NCI-H2227 (cell line): ENCODE measurements around the gene C4orf51.
A peak's percentile ranks its signal among the peaks of the same experiment; 100 is the strongest.

Experiments
- DNase-seq: peaks from one replicate; lab custom pipeline; 2025; ENCODE audit not compliant: unreplicated experiment; lab: John Stamatoyannopoulos, UW

The C4orf51 gene

DNA sequence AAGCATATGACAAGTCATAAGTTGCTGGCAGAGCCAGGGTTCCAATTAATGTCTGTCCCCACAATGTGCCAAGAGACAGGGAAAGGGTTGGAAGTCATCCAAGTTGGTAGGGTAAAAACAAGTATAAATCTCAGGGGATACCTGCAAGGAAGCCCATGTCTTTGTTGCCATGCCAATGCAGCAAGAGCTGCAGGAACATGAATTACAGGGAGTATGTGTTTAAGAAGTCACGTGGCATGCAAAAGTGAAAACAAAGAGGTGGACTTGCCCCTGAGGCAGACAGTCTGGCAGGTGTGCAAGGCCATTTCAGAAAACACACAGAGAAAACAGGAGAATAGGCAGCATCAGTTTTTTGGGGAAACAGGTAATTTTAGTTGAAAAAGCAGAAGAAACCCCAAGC is 29.4 kb downstream of the C4orf51 start:
- no peak for DNase-seq

DNA sequence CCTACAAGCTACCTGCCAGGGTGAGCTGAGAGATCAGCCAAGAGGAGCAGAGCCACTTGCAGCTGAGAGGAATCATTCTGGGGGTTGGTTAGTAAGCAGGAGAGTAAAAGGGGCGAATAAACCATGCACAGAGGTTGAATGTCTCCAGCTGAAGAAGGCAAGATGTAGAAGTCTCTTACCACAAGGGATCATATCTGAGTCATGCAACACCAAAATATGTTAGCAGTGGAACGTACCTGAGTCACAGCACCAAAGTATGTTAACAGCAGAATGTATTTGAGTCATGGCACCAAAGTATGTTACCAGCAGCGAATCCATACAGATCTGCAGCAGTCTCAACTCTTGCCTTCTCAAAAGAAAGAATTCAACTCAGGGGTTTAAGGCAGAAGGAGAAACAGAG is 29.9 kb downstream of the C4orf51 start:
- no peak for DNase-seq

DNA sequence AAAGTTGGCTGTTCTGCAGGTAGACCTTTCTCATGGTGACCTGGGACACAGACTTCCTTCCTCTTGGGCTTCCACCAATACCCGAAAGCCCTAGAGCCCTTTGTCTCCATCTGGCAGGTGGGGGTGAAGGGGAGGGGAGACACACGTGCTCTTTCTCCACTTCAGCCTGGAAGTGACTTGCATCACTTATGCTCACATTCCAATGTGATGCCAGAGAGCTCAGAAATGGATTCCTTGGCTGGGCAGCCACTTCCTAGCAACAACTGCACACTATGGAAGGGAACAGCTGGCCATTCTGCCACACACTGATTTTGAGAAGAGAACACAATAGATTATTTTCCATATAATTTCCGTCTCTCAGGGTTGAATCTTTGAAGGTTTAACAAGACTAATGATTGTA is 36.3 kb downstream of the C4orf51 start:
- no peak for DNase-seq

DNA sequence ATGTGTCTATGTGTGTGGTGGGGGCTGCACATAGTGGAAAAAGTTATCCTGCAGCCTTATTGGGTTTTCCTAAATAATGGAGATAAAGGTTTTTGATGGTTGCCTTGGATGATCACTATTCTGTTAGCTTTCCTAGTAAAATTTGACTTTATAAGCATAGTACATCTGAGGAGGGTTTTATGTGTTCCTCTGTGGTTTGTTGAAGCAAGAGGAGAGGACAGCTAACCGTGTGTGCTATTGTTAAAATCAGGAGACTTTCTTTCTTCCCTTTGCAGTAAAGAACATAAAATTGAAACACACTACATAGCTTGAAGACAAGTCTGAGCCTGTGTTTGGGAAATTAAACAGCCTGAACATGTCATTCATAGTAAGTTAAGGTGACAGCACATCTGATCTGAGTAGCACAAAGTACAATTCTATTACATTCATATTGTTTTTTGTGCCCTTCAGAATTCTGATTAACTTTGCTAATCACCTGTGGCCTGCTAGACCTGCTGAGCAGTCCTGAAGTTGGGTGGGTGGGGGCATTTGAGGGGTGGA is 36.8 kb downstream of the C4orf51 start:
- DNase-seq = no peak

DNA sequence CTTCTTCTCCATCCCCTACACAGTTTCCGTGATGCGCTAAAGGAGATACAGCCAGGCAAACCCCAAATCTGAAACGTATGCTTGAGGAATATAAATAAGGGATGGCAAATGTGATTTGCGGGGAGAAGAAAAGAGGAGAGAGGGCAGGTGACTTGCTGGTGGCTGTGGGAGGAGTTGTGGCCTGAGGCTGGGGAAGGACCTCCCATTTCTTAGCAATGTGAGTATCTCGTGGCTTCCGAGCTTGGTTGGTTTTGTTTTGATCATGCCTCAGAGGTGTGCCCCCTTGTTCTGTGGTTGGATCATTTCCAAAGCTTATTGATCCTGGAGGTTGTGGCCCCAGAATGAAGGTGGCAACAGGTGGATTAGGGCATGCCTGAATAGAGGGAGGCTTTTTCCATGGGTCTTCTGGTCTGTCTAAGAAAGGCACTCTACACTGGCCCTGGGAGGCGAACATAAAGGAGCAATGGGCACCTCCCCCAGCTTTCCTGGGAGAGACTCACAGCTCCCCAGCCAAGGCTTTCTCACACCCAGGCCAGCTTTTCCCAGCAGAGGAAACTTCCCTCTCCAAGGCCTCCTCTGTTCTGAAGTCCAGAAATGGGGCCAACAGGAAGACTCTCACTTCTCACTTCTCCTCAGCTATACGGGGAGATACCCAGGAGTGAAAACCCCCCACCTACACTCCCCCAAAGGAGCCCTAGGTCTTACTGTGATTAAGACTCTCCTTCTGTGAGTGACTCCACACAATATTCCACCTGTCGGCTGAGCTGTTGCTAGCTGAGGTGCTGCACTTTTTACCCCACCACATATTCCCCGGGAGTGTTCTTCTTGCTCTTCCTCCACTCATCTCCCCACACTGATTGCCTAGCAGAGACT is 40.0 kb downstream of the C4orf51 start:
- DNase-seq = no peak

DNA sequence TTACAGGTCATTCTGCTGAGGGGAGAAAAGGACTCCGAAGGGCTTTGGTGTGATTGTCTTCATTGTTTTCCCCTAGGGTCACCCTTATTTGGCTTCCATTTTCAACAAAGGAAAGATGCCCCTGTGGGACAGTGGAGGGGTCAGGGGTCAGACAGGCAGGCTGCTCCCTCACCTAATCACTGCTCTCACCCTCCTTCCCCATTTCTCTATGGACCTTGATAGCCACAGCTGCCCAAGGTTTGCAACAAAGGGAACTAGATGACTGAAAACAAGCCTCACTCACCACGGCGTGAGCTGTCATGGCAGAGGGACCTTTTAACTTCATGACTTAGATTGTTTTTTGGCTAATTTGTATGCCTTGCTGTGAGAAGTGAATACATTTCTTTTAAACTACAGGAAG is 40.7 kb downstream of the C4orf51 start:
- no peak for DNase-seq

DNA sequence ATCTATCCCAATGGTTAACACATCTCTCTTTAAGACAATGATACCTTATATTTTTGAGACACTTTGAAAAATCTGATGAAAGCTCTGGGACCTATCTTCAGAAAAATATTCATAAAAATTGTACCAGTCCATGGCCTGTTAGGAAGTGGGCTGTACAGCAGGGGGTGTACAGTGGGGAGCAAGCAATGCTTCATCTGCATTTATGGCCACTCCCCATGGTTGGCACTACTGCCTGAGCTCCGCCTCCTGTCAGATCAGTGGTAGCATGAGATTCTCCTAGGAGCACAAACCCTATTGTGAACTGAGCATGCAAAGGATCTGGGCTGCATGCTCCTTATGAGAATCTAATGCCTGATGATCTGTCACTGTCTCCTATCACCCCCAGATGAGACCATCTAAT is 42.6 kb downstream of the C4orf51 start:
- no peak for DNase-seq

DNA sequence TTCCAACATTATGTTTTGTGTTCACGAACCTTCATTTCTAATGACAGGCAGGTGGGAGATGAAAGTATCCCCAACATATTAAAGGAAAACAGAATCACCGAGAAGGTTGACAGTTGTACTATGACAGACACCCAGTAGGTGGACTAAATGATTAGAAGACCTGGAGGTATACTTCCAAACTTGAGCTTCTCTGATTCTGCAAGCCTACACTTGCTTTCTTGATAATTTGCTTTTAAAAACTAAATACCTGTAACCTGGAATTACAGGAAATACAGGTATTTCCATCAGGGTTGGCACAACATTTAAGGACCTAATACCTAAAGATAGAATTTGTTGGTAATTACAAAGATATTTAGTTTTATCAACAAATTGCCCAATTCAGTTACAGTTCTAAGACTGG is 43.4 kb downstream of the C4orf51 start:
- DNase-seq = no peak

DNA sequence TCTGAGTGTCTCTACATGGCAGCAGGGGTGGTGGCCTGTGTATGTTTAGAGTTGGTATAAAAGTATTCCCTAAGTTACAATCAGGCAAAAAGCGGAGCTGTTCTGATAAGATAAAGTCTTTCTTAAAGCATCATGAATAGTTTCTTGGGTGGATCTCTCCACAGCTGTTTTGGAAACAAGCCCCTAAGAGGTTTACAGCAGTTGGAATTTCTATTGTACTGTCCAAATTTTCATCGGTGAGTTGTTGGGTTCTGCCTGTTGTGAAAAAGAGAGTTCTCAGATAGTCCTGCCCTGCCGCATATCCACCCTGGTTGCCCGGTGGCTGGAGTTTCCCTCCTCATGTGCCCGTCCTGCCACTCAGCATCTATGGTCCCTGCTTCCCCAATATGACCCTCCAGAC is 50.1 kb downstream of the C4orf51 start:
- DNase-seq = no peak

DNA sequence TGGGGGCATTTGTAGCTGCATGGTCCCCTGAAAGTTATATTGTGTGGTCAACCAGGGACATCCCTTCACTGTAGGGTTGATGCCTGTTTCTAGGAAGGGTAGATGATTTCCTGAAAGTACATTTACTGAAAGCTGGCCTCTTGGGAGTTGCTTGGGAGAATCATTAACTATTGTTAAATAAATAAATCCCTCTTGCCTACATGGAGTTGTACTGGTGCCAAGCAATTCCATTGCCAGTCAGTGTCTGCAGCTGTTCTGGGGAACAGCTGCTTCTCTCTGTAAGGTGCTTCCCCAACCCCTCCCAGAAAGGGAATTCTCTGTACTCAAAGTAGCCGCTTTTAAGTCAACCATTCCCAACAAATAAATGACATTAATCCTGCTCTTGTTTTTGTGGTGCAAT is 51.1 kb downstream of the C4orf51 start:
- no peak for DNase-seq

DNA sequence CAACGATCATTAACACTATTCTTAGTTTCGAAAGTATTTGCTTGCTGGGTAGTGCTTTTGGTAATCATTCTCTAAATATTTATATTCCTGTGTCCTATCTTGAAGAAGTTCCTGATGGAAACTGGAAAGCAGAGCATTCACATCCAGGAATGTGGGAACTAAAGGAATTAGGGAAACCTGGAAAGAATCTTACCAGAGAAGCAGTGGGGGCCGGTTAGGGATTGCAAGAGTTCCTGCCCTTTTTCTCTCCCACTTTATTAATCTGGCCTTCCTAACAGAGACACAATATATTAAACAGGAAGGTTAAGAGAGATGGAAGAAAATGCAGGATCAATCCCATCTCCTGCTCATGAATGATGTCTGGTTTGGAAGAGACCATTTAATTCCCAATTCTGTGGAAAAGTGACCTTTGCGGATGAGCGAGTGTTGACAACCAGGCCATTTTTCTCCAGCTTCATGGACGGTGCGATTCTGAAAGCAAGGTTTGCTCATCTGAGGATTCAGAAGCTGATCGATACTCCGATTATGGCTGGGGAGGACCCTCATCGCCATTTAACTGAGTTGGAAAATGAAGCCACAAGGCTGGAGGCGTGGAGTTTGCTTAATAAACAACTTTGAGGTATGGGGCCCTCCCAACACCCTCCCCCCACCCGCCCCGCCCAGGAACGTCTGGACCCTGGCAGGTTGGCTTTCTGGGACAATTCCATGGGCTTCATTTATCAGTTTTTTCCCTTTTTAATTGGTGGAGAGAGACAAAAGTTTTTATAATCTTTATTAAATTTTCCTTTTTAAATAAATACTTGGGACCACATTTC is 52.3 kb downstream of the C4orf51 start:
- DNase-seq = peak; percentile 26

DNA sequence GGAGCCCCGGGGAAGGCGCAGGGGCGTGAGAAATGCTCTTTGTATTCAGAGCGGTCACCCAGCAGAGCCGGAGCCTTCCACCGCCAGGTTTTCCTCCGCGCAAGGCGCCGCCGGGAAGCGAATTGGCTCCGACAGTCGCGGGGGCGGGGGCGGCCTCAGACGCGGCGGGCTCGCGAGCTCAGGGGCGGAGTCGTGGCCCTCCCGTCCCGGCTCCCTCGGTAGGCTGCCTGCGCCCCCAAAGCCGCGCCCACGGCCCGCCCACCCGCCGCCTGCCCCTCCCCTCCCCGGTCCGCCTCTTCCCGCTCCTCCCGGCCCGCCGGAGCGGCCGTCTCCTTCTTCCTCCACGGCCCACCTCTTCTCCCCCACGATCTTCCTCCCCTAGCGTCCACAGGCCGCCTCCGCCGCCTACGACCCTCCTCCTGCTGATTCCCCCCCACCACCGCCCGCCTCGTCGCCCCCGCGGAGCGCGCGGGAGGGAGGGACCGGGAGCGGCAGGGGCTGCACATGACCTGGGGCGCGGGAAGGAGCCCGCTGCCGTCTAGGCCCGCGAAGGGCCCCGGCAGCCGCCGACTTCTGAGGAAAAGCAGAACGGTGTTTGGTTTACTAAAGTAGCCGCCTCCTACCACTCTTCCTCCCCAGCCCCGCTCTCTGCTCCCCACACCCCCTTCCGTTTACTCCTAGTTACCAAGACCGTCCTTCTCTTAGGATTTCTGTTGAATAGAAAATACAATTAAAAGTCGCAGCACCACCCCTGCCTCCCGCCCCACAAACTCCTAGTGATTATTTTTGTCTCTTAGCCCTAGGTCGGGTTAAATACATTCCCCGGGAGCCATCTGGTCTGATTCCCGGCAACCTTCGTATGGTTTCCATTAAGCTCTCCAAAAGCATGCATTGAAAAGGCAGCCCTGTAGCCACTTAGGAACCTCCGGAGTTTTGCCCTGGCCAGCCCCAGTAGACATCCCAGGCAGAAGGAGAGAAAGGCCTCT is 53.2 kb downstream of the C4orf51 start:
- DNase-seq = peak; percentile 93

DNA sequence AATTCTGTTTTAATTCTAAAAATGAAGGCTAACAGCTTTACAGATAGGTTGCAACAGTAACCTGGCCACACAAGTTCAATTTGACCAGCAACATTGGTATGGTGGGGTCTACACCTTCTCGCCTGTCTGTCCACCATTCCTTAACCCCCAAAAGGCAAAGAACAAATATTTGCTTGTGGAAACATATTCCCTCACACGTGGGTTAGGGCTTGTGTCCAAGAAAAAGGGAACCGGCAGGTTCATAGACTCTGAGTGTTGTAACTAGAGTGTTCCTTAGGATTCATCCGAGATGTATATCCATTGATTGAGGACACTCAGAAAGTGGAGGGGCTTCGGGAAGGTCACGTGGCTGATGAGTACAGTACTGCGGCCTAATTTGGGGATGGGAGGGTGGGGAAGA is 54.1 kb downstream of the C4orf51 start:
- no peak for DNase-seq

DNA sequence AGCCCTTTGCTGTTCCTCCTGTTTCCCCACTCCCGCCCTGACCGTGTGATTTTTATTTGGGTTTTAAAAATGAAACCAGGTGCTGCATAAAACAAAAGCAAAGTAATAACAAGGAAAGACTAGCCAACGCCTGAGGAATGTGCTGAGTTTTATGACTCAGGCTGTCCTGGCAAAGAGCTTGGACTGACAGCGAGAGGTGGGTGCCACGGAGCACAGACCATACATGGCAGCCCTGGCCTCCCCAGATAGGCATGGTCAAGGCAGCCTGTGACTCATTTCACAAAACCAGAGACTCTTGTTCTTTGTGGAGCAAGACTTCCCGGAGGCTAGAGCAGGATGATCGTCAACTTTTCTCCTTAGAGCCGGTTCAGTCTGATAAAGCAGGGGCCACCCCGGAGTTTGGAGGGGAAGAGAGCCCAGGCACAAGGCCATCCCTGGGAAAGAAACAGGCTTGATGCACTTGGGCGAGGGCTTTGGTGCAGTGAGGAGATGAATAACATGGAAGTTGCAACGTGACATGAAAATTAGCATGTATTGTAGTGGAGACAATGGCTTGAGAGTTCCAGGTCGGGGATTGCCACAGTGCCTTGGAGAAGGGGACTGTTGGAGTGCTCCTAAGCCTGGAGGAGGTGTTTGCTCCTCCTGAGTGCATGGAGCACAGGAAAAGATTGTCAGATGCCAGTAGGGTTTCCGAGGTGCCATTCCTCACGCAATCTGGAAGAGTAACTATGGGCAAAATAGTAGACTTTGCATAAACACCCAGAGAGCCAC is 54.8 kb downstream of the C4orf51 start:
- no peak for DNase-seq

DNA sequence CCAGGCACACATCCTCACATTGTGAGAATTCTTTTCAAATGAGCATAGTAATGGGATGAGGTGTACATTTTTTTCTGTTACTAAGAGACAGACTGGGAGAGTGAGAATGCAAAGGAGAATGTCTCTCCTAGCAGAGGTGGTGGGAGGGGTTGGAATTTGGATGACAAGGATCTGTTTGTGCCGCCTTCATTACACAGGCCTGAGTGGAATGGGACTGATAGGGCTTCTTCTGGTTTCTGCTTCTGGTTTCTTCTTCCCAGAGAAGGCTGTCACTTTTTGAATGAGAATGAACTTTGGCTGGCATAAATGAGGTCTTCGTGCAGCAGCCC is 55.4 kb downstream of the C4orf51 start:
- no peak for DNase-seq

DNA sequence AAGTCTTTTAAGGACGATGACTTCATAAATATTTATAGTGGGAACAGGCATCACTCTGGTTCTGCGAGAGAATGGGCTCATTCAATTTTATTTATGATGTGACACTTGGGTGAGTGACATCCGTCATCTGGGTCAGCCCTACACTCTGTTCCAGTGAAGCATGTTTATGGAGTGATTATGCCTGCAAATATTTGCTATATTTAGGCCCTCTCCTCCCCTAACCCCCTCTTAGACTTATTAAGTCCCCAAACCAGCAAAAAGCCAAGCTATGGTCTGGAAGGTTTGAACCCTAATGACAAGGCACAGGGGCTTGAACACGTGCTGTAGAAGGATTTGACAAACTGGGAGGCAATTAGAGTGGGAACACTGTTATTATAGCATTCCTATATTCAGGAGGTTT is 55.9 kb downstream of the C4orf51 start:
- DNase-seq = no peak

DNA sequence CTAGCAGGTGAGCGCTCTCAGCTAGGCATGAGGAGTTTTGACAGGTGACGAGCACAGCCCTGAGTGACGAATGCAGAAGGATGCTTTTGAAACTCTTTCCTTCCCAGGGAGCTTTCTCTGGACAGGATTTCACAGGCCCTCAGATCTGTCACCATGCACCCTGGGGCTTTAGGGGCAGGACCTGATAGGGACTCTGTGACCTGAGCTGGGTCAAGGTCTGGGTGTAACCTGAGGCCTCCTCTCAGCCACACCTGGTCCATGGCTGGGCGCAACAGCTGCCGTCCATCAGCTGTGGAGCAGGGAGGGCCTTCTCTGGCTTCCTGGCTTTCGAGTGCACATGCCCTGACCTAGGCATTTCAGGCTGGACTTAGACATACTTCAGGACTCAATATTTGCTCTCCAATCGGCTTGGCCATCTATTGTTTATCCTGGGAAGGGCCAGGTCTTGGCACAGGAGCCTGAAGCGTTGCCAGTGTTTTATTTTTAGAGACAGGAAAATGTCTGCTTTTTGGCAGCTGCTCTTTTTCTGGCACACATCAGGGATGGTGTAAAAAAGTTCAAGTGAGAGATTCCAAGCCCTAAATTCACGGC is 56.4 kb downstream of the C4orf51 start:
- DNase-seq = no peak

DNA sequence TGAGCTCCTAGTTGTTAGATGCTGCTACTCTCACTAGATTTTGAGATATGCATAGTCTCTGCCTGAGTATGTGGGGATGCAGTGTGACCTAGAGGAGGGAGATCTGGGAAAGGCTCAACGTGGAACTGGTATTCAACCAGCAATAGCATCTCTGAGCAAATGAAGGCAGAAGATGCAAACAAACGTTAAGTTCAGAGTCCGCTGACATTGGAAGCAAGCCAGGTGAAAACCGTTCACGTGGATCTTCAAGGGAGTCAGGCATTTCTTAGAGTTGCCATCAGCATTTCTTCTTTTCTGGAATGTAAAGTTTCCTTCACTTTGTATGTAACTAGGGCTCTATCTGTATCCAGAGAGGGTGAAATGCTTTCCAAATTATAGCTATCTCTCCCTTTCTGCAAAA is 59.9 kb downstream of the C4orf51 start:
- DNase-seq = no peak

DNA sequence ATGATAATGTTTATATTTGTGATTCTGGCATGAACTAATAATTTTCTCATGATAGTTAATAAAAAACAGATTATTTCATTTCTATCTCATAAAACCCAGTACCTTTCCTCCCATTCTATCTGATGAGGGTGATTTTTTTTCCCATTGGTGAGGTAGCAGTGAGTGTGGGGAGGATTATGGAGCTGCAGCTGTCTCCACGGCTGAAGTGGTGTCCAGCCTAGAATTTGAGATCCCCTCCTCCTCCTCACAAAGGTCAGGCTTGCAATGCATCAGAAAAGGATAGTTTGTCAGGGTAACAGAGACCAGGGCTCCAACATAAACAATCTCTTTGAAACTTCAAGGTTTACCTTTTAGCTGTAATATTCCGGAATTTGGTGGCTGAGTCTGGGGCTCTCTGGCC is 60.9 kb downstream of the C4orf51 start:
- no peak for DNase-seq

DNA sequence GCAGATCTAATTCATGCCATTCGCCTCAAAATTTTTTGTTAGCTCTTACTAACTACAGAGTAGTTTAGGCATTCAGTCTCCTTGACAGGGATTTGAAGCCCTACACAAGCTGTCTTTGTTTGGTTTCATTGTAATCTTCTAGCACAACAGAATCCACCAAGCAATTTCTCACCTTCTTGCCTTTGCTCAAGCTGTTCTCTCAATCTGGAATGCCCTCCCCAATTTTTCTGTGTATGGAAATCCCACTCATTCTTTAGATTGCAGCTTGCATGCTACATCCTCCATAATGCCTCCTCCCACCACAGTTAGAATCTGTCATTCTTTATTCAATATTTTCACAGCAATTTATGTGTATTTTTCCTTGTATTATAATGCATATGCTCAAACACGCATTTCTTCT is 63.7 kb downstream of the C4orf51 start:
- DNase-seq = no peak
